ELR (cell line): ENCODE data around the gene KISS1.
A peak's percentile ranks its signal among the peaks of the same experiment; 100 is the strongest.
"Not testable (repeated sequence)": the region's sequence is repeated elsewhere in the genome, so short reads cannot be mapped to it uniquely, and the experiment has no call there.

Experiments
- DNase-seq: peaks from one replicate; pipeline ENCODE4 v3.0.0-alpha.2; 2015; ENCODE audit warnings: low read depth

Gene KISS1, protein sequence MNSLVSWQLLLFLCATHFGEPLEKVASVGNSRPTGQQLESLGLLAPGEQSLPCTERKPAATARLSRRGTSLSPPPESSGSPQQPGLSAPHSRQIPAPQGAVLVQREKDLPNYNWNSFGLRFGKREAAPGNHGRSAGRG

DNA sequence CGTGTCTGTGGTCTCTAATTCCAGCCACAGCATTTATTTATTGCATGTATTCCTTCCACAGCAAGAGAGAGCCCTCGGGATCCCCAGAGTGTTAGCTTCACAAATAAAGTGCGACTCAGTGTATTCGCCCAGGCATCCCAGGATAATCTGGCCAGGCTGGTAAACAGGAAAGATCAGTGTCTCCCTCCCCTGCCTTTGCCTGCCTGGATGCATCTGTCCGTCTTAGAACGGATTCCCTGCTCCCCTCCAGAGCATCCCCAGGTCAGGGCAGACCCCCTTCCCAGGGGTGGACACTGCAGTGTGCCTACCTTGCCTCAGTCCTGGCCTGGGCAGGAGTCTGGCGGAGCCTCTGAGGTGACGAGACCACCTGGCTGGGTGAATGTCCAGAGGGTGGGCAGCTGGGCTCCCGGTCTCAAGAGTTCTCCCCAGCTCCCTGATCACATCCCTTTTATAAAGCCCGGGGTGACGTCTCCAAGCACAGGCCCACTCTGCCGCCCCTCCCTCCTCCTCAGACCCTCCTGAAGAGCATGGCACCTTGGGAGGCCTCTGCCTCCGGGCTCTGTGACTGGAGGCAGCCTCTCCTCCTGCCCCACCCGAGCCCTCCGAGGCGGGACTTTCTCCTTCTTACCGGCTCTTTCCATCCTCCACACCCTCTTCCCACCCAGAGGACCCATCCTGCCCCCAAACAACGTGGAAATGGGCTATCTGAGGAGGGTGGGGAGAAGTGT lies at the start of gene KISS1:
Gene KISS1 (minus strand): TSS at position 424 of the 728 bp plus-strand sequence. CDS start 3,615 bp downstream, outside the sequence.
- DNase-seq = no peak

DNA sequence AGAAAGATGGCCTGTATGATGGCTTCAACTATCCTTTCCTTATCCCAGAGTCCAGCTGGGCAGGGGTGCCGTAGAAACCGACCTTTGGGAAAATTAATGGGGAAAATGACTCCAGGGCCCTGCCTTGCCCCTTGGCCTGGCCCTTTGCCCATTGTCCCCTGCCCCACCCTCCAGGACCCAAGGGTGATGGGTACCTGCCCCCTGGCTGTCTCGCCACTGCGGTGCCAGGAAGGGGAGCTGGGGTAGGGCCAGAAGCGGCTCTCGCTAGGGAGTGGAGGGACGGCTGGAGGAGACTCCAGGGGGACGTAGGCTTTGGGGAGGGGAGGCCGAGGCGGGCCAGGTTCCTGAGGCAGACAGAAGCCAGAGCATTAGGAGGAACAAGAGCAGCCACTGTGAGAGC lies 46.6 kb upstream of the KISS1 start:
- no peak for DNase-seq

DNA sequence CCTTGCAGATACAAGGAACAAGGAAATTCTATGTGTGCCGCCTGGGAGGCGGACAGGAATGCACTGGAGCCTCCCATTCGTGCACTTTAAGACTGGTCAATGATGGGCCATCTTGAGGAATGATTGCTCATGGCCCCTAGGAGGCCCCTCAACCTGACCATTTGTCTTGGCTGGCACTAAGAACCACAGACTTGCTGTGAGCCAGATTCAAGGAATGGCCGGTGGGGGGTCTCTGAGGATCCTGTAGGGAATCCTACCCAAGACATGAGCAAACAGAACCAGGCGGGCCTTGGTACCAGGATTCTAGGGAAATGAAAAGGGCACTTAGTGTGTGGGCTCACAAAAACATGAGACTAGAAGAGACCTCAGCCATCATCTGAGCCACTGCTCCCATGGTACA lies 45.6 kb upstream of the KISS1 start:
- DNase-seq = no peak

DNA sequence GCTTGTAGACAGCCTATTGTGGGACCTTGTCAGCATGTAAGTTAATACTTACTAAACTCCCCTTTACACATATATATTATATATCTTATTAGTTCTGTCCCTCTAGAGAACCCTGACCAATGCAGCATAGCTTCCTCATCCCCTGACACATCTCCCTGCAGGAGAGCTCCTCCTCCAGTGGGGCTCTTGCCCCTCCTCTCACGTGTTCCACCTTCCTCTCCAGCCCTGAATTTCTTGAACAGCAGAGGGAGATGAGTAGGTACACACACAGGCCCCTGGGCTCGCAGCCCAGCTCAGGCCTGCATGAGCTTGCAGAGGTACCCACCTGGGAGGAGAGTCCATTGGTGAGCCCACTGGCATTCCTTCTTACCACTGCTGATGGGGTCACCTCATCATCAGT lies 44.8 kb upstream of the KISS1 start:
- DNase-seq = peak; percentile 33

DNA sequence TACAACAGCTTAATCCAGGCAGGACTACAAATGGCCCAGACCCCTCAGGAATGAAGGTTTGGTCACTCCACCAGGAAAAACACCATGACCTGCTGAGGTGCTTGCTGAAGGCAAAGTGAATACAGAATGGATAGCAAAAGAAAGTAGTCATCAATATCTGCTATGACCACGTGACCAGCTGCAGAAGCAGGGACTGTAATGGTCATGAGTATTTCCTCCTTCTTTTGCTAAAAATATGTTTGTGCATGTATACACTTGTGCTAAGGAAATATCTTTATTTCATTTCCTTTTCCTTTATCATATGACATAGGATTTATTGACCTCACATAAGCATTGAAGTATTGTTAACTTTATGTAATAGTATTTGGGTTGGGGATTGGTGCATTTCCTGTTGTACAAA lies 43.9 kb upstream of the KISS1 start:
- DNase-seq = no peak

DNA sequence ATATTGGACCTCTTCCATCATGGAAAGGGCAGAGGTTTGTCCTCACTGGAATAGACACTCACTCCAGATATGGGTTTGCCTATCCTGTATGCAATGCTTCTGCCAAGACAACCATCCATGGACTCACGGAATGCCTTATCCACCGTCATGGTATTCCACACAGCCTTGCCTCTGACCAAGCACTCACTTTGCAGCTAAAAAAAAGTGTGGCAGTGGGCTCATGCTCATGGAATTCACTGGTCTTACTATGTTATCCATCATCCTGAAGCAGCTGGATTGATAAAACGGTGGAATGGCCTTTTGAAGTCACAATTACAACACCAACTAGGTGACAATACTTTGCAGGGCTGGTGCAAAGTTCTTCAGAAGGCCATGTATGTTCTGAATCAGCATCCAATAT lies 43.1 kb upstream of the KISS1 start:
- DNase-seq = not testable (repeated sequence)

DNA sequence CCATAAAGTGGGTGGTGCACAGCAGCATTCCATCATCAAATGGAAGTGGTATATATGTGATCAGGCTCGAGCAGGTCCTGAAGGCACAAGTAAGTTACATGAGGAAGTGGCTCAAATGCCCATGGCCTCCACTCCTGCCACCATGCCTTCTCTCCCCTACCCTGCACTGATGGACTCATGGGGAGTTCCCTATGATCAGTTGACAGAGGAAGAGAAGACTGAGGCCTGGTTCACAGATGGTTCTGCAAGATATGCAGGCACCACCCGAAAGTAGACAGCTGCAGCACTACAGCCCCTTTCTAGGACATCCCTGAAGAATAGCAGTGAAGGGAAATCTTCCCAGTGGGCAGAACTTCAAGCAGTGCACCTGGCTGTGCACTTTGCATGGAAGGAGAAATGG lies 42.2 kb upstream of the KISS1 start:
- DNase-seq = not testable (repeated sequence)

DNA sequence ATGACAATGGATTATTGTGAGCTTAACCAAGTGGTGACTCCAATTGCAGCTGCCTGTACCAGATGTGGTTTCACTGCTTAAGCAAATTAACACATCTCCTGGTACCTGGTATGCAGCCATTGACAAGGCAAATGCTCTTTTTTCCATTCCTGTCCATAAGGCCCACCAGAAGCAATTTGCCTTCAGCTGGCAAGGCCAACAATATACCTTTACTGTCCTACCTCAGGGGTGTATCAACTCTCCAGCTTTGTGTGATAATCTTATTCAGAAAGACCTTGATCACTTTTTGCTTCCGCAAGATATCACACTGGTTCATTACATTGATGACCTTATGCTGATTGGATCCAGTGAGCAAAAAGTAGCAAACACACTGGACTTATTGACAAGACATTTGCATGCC lies 41.2 kb upstream of the KISS1 start:
- not testable (repeated sequence) for DNase-seq

DNA sequence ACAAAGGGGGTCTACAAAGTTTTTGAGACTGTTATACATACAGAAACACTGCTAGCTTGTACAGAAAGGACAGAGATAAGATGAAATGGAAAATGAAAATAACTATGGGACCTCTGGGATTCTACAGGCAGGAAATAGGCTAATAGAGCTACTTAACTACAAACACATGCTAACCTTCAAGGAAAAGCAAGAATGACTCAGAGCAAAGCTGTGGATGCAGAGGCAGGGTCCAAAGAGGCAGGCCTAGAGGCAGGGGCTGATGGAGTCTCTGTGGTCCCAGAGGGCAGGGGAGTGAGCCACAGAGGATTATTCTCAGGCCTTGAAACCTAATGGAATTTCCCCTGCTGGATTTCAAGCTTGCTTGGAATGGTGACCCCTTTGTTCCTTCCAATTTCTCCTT lies 36.2 kb upstream of the KISS1 start:
- peak; percentile 23 for DNase-seq

DNA sequence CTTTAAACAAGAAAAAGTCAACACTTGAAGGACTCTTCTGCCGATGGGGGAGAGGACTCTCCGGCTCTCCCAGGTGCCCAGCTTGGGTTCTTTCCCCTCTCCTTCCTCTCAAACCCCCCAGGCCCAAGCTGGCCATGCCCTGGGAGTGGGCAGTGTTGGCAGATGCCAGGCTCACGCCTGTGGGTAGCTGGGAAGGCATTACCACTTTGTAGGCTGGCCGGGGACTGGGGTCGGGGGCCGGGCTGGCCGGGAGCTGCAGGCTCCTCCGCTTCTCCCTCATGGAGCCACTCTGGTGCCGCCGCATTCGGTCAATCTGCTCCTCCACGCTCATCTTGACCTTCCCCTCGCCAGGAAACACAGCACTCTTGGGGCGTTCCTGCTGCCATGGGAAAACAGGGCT lies 33.9 kb upstream of the KISS1 start:
- no peak for DNase-seq

DNA sequence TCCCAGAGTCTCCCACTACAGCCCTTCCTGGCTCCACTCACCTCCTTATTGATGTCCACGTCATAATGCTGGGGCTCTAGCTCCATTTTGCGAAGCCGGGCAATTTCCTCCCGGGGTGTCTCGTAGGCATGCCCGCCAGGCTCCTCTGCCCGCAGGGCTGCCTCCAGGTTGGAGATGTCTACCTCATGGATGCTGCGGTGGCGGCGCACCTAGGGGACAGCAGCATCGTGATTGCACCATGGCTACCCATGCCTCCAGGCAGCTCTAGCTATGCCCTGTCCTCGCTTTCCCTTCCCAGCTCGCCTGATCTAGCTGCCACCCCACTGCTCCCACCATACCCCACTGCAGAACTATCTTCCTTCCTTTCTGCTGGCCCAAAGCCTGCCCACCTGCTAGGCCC lies 32.6 kb upstream of the KISS1 start:
- DNase-seq = no peak

DNA sequence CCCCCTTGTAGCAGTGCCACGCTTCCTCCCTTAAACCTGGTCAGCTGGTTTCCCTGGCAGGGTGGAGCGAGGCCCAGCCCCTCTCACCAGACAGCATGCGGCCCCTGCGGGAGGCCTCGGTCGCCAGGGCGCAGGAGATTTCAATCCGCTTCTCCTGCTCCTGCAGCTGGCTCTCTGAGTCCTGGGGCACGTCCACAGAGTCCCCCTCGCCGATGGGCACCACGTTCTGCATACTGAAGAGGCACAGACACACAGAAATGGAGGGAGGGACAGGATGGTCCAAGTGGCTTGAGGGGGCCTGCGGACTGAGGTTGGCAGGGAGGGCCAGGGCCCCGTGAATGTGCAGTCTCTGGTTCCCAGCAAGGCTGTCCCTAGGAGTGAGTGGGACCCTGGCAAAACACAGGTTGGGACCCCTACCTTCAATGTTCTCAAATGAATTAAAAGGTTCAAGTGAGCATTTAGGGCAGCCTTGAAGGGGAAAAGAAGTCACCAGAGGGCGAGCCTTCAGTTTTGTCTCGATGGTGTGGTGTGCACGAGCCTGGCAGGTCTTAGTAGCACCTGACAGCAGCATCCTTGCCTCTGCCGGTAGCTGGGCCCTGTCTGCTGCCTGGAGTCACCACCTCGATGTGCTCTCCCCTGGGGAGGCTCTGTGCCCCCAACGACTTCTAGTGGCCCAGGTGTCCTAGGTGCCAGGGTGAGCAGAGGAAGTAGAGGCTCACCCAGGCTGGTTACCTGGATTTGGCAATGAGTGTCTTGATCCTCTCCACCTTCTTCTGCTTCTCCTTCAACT lies 31.9 kb upstream of the KISS1 start:
- no peak for DNase-seq

DNA sequence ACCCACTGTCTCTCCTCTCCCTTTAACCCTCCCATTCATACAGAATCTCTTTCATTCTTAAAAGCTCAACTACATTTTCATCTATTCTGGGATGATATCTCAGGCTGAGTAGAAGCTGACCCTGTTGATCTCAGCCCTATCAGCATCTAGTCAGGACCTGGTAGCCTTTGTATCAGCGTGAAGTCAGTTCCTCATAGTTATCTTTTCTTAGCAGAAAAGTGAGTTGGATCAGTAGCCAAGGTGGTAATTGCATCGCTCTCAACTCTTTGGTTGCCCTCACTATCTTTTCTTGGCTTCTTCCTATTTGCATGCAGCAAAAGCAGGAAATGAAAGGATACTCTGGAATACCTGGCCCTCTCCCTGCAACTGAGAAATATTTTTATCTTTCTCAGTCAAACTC lies 31.1 kb upstream of the KISS1 start:
- DNase-seq = no peak

DNA sequence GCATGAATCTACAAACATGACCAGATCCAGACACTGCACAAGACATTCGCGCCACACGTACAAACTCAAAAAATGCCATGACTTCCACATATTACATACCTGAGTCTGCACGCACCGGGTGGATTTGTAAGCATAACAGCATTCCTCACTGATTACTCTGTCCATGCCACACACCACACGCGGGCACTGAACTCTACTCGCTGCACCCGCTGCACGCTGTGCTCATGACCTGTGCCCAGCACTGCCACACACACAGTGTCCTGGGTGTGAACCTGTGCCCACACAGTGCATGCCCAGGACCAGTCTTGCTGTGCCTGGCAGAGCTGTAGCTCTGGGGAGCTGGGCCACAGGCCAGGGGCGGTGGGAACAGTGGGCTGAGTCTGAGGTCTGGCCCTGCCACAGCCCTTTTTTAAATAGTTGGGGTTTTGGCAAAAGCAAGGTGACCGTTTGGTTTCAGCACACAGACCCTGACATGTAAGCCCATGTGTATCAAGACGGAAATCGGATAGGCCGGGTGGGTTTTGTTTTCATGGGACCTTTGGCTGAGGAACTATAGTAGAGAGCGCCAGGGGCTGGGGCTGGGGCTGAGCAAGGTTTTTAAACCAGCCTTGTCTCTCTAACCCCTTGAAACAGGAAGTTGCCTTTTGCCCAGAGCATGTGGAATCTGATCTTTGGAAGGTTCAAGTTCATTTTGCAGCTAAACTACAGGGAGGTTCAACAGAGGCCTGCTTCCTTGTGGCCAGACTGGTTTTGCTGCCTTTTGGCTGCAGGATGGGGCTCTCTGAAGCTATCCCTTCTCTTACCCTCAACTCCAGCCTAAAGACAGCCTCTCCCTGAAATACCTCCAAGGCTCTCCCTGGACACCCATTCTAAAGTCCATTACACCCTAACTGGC lies 29.8 kb upstream of the KISS1 start:
- peak; percentile 8 for DNase-seq

DNA sequence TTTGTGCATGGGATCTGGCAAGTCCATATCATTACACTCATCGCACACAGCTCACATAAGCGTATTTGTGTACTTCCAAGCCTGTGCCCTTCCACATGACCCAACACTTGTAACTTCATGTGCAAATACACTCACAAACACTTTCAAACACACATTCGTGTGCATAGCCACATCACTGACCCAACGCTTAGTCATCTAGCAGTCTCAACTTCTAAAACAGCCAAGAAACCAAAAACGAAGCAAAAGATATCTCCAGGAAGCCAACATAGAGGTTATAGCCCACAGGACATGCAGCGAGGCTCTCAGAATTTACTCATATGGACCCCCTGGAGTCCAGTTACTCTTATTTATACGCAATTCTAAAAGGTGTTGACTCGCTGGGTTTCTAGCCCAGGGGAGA lies 28.4 kb upstream of the KISS1 start:
- DNase-seq = peak; percentile 9

DNA sequence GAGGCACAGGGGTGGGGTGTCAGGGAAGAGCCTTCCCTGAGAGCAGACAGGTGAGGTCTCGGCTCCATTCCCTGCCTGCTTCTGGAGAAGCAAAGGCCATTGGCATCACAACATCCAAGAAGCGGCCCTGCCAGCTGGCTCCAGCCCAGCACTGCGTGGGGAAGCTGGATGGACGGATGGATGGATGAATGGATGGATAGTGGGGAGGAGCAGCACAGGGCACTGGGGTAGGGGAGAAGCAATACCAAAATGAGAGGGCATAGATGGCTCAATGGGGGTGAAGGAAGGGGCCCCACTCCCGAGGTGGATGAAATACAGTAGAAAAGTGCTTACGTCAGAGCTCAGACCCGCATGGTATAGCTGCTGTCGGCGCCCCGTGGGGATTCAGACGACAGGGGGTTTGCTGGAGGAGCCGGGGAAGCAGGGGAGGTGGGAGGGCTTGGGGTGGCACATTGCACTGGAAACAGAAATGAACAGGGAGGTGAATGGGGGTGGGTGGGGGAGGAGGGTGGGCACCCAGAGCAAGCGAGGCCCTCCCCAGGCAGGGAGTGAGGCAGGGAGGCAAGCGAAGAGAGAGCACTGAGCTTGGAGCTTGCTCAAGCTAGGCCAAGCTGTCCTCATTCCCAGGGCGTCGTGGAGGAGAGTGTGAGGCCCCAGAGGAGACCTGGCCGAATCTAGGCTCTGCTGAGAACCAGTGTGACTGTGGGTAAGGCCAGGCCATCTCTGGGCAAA lies 27.0 kb upstream of the KISS1 start:
- DNase-seq = no peak

DNA sequence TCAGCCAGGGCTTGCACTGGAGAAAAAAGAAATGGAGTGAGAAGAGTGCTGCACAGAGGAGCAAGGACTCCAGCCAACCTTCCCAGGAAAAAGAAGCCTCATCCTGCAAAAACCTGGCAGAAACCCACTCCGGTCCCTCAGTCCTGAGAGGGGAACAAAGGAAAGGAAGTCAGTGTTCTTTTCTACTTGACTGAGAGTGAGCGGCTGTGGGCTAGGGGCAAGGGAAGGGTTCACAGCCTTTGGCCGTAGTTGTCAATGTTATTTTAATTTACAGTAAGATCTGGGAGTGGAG lies 26.4 kb upstream of the KISS1 start:
- DNase-seq = no peak

DNA sequence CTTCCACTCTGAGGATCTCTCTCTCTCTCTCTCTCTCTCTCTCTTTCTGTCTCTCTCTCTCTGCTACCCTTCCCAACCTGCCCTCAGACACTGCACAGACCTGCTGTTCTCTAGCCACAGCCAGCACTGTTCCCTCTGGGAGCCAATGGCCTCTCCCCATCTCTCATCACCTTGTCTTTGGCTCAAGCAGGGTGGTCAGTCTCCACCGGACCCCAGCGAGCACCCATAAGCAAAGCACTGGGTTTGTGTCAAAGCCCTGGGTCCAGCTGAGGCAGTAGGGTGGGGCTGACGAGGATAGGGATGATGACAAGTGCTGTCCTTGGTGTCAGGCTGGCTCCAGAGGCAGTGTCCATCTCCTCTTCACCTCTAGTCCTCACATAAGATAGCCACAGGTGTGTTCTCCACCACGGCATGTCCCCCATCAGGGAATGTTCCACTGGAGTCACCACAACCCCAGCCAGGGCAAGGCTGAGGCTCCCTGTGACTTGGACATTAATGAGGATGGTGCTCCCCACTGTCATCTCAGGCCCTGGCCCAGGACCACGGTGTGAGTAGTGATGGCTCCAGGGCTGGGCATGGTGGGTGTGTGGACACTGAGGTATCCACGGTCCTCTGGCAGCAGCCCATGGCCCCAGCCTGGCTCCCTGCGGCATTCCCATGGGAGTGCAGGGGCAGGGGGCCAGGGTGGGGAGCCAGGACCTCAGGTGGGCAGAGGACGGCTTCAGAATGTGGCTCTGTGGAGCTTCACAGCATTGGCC lies 25.9 kb upstream of the KISS1 start:
- no peak for DNase-seq

DNA sequence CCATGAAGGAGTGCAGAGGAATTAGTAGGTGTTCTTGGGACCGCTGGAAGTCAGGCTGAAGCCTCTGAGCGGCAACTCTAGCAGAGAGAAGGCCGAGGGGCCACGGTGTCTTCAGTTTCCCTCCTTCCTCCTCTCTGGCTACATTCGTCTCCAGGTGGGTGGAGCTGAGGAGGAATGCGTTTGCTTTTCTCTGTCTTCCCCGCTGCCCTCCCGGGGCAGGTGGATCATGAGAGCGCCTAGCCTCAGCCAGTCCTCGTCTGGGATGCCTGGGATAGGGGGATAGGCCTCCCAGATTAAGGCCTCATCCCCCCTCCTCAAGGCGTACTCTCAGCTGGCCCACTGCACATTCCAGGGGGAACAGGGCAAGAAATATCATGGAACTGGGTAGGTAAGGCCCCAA lies 25.0 kb upstream of the KISS1 start:
- no peak for DNase-seq

DNA sequence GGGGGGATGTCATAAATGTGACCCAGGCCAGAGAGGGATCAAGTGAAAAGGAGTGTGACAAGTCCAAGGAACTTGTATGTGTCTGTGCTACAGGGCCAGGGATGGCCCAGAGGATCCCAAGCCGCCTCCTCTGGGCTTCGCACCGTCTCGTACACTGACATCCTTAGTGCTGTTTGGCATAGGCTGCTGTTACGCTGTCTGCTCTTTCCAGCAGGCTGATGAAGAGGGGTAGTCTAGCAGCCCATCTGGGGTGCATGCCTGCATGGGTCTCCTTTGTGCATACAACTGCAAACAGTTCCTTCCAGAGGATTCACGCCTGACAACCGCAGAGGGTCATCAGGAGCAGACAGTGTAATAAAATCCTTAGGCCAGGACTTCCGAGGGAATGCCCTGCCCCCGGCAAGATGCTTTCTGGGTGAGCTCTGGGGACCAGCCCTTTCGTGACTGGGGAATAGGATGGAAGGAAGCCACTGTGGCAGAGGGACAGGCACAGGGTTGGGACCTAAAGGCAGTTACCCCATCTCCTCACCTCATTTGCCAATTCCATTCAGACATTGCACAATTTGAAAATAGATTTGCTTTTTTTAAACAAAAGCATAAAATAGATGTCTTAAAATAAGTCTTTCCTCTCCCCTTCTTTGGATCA lies 23.8 kb upstream of the KISS1 start:
- DNase-seq = no peak

DNA sequence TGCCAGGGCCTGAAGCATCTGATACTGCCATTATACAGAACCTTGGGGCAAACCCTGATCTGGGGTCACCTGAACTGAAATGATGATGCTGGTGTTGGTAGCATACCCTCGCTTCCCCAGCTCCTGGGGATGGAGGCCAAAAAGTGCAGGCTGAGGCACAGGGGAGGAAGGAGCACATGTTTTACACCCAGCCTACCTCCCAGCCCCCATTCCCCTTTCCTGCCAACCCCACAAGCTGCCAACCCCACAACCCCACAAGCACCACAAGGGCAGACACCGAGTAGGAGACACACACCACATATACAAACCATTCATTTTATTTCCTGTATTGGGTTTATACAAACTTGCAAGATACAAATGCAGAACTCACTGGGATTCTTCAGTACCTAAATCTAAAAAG lies 22.3 kb upstream of the KISS1 start:
- DNase-seq = no peak
